ENCODE measurements around the gene SV2C. TPM values are rescaled to one million over a fixed set of nuclear protein-coding genes. Genes with fewer than 3 reads are reported as not detected.

SV2C gene
- total and polyA plus RNA-seq, 10 of the 15 experiments (the other 5 are each of a cell fraction or from before 2014, with no cell fraction given) = under 0.01 to 1.1 (median 0.63) TPM

DNA sequence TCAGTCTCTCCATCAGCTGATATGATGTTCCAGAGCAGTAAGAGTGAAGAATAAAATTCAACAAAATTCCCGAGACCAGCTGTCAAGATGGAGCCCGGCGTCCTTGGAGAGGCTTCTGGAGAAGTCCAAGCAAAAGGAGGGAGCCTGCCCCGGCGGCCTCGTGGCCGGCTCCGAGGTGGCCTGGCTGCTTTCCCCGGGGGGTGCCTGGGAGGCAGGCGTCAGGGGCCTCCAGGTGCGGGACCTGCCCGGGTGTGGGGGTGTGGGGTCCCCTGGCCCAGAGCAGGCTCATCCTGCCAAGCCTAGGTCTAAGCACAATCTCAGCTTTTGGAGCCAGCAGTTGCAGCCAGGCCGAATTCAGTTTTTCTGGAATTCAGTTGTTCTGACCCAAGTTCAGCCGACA lies 197.3 kb downstream of the SV2C start:
- 67% methylated on average over 13 of the region's 14 CpGs for WGBS (ENCODE audit: insufficient coverage, insufficient replicate concordance, low lambda C conversion rate, missing lambda C conversion rate)
- Histone ChIP-seq H3K27ac (ENCODE audit: control insufficient read depth, insufficient read depth) (no peak overlapping the region), H3K9ac (ENCODE audit: control insufficient read depth, insufficient read depth, low read length) (no peak overlapping the region), H3K4me3 (no peak overlapping the region), H2AFZ (ENCODE audit: control insufficient read depth, low read depth, low read length) (no peak overlapping the region), H3K36me3 (ENCODE audit: control insufficient read depth in 2 of 2, insufficient read depth in 2 of 2, low read length in 1 of 2) (no peaks in the 10 kb centered on the region), H3K4me1 (ENCODE audit: control insufficient read depth, insufficient read depth, low read length) (no peaks in the 10 kb centered on the region), H3K27me3 (replicated peaks in 1 of 2; ENCODE audit: control insufficient read depth in 2 of 2, insufficient read depth in 2 of 2, low read length in 1 of 2) (no peaks in the 10 kb centered on the region), H3K9me3 (replicated peaks; ENCODE audit: control insufficient read depth, insufficient read depth, low read length) (no peaks in the 10 kb centered on the region), H4K20me1 (ENCODE audit: control insufficient read depth, insufficient read depth) (no peaks in the 10 kb centered on the region), H3K79me2 (ENCODE audit: control insufficient read depth, insufficient read depth, low read length) (no peaks in the 10 kb centered on the region), H3K4me2 (ENCODE audit: control insufficient read depth, insufficient read depth) (no peak overlapping the region)
- CTCF ChIA-PET = no interaction called here
- POLR2A ChIA-PET = no interaction called here
- BruUV-seq (replicated peaks) = no TSS peak
- RAD21 ChIA-PET (ENCODE audit: unreplicated experiment) = no interaction called here
- in situ Hi-C loops (cut with MboI) = no loop called here
- no peak for FAIRE-seq
- SMC1A ChIA-PET (ENCODE audit: uncharacterized antibody, unreplicated experiment) = no interaction called here
- intact Hi-C loops (cut with micrococcal nuclease; ENCODE audit: unreplicated experiment) = no loop called here
- ATAC-seq = no peak
- TF ChIP-seq, protein P1, sequence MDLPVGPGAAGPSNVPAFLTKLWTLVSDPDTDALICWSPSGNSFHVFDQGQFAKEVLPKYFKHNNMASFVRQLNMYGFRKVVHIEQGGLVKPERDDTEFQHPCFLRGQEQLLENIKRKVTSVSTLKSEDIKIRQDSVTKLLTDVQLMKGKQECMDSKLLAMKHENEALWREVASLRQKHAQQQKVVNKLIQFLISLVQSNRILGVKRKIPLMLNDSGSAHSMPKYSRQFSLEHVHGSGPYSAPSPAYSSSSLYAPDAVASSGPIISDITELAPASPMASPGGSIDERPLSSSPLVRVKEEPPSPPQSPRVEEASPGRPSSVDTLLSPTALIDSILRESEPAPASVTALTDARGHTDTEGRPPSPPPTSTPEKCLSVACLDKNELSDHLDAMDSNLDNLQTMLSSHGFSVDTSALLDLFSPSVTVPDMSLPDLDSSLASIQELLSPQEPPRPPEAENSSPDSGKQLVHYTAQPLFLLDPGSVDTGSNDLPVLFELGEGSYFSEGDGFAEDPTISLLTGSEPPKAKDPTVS (IDR thresholded peaks at IDR 0.05; ENCODE audit: low read depth, low read length) = no peak
- TF ChIP-seq GABPA (IDR thresholded peaks at IDR 0.05; ENCODE audit: low read depth) = no peak
- no peak for TF ChIP-seq SUZ12 (IDR thresholded peaks at IDR 0.05; ENCODE audit: unreplicated experiment)
- no peak for TF ChIP-seq ZNF207 (IDR thresholded peaks at IDR 0.05; ENCODE audit: borderline replicate concordance)
- no peak for TF ChIP-seq SMC3 (IDR thresholded peaks at IDR 0.05; ENCODE audit: borderline replicate concordance, low read length)
- TF ChIP-seq POLR2A (IDR thresholded peaks at IDR 0.05; ENCODE audit: low read depth, low read length) = no peak
- TF ChIP-seq, protein P2, sequence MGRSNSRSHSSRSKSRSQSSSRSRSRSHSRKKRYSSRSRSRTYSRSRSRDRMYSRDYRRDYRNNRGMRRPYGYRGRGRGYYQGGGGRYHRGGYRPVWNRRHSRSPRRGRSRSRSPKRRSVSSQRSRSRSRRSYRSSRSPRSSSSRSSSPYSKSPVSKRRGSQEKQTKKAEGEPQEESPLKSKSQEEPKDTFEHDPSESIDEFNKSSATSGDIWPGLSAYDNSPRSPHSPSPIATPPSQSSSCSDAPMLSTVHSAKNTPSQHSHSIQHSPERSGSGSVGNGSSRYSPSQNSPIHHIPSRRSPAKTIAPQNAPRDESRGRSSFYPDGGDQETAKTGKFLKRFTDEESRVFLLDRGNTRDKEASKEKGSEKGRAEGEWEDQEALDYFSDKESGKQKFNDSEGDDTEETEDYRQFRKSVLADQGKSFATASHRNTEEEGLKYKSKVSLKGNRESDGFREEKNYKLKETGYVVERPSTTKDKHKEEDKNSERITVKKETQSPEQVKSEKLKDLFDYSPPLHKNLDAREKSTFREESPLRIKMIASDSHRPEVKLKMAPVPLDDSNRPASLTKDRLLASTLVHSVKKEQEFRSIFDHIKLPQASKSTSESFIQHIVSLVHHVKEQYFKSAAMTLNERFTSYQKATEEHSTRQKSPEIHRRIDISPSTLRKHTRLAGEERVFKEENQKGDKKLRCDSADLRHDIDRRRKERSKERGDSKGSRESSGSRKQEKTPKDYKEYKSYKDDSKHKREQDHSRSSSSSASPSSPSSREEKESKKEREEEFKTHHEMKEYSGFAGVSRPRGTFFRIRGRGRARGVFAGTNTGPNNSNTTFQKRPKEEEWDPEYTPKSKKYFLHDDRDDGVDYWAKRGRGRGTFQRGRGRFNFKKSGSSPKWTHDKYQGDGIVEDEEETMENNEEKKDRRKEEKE (IDR thresholded peaks at IDR 0.05) = no peak
- no peak for TF ChIP-seq POLR2AphosphoS5 (IDR thresholded peaks at IDR 0.05; ENCODE audit: low read length)
- no peak for TF ChIP-seq RAD51 (IDR thresholded peaks at IDR 0.05)
- no peak for TF ChIP-seq SMARCA5 (IDR thresholded peaks at IDR 0.05)
- no peak for TF ChIP-seq ASH2L (IDR thresholded peaks at IDR 0.05; ENCODE audit: borderline replicate concordance, low read depth)
- no peak for TF ChIP-seq FOXK2 (IDR thresholded peaks at IDR 0.05)
- TF ChIP-seq BMI1 (IDR thresholded peaks at IDR 0.05; ENCODE audit: borderline replicate concordance) = no peak
- TF ChIP-seq RUNX3 (IDR thresholded peaks at IDR 0.05; ENCODE audit: low read length) = no peak
- no peak for TF ChIP-seq RBBP5 (conservative IDR thresholded peaks at IDR 0.05)
- no peak for DNase-seq (ENCODE audit: low read depth, low spot score)
